ENCODE measurements around the gene ABHD4. TPM values are rescaled to one million over a fixed set of nuclear protein-coding genes. Genes with fewer than 3 reads are reported as not detected.
A peak's percentile ranks its signal among the peaks of the same experiment; 100 is the strongest.

ABHD4 gene
- total and polyA plus RNA-seq, 10 of the 15 experiments (the other 5 are each of a cell fraction or from before 2014, with no cell fraction given), result 5.4 to 28.7 (median 10.8) TPM

- TF ChIP-seq ZNF687 (IDR thresholded peaks at IDR 0.05) (no peak), ZNF592 (IDR thresholded peaks at IDR 0.05) (no peak), IRF4 (IDR thresholded peaks at IDR 0.05; ENCODE audit: low read depth, low read length) (no peak), PAX5 (IDR thresholded peaks at IDR 0.05; ENCODE audit: borderline replicate concordance, low read depth, low read length) (no peak), E2F8 (IDR thresholded peaks at IDR 0.05; ENCODE audit: low read depth, partially characterized antibody) (no peak), SMAD1 (IDR thresholded peaks at IDR 0.05; ENCODE audit: low read depth, partially characterized antibody) (peak; percentile 34), ATF7 (IDR thresholded peaks at IDR 0.05; ENCODE audit: low read depth) (no peak), ZNF274 (IDR thresholded peaks at IDR 0.05; ENCODE audit: insufficient read depth, insufficient read length) (no peak)
Measured at GRCh38 chr14:22564463-22564862, 33.6 kb upstream of the ABHD4 start (continued).
